Measurements from ENCODE around the gene LIN7A.

Gene LIN7A

GRCh38 chr12:80860206-80860605, 77.5 kb downstream of the LIN7A start:
- DNase-seq (ENCODE audit: low read depth, low spot score): no peak

GRCh38 chr12:80858356-80858755, 79.4 kb downstream of the LIN7A start:
- no peak for DNase-seq (ENCODE audit: low read depth, low spot score)

DNA sequence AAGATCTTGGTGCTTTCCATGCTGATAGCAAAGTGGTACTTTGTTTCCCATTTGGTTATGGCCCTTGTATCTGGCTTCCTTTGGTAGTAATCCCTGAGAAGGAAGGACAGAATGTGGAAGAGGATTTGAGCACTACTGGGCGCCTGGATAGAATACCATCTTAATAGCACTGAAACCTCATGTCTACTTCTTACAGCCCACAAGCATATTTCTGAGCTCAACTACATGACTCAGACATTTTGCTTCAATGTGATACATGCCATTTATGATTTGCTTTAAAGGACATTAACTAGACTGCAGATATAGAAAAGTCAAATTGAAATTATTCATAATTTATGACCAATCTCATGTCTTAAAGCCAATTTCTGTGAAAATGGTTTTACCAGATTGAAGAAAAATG, 80.4 kb downstream of the LIN7A start:
- DNase-seq (ENCODE audit: low read depth, low spot score): no peak

DNA sequence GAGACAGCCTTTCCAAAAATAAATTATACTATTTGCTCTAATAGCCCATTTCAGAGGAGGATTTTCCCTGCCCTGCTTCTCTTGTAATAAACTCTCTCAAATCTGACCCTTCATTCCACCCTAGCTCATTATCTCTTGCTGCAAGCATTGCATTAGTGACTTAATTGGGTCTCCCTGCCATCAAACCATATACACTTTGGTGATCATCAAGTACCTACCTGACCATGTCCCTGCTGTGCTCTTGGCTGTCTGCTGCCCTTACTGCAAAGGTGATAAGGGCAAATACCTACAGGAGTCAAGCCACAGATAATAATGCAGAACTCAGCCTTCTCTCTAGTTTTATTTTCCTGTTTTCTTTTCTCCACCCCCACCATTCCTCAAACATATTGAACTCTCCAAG, 88.4 kb downstream of the LIN7A start:
- no peak for DNase-seq (ENCODE audit: low read depth, low spot score)

GRCh38 chr12:80848858-80849257, 88.9 kb downstream of the LIN7A start:
- DNase-seq (ENCODE audit: low read depth, low spot score): no peak

- DNase-seq (ENCODE audit: low read depth, low spot score): no peak
Observed at GRCh38 chr12:80847575-80847974, 90.2 kb downstream of the LIN7A start.

DNA sequence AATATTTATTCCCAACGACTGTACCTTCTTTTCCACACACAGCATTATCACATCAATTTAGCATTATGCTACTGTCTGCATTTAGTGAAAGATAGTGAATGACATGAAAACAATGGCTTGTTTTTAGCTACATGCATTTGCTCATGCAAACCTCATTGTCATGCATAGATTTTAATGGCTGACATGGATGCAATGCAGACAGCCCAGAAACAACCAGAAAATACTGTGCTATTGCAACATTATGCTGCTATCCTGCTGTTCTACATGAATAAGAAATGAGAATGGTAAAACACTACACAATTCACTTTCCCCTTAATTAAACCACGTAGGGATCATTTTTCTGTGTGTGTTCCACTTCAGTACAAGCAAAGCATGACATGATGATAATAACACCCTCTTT, 90.8 kb downstream of the LIN7A start:
- DNase-seq (ENCODE audit: low read depth, low spot score): no peak

GRCh38 chr12:80845639-80846038, 92.1 kb downstream of the LIN7A start:
- DNase-seq (ENCODE audit: low read depth, low spot score): no peak

DNA sequence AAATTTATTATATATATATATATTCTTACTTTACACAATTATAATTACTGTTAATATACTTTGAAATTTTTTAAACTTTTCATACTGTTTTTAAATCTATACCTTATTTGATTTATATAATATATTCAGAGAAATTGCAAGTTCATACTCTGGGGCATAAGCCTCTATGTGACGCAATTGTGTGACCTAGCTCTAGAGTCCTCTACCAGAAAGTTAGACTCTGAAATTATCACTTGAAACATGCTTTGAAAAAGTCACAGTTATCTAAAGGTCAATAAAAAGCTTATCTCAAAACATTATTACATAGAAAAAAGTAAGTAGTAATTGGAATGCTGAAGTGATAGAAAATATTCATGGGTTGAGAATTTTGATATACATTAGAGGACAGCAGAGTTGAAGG, 93.8 kb downstream of the LIN7A start:
- no peak for DNase-seq (ENCODE audit: low read depth, low spot score)

- DNase-seq (ENCODE audit: low read depth, low spot score): no peak
Observed at GRCh38 chr12:80838708-80839107, 99.0 kb downstream of the LIN7A start.

GRCh38 chr12:80838024-80838658, 99.6 kb downstream of the LIN7A start:
- no peak for DNase-seq (ENCODE audit: low read depth, low spot score)

GRCh38 chr12:80837342-80837978, 100.3 kb downstream of the LIN7A start:
- DNase-seq (ENCODE audit: low read depth, low spot score): peak; percentile 7

DNA sequence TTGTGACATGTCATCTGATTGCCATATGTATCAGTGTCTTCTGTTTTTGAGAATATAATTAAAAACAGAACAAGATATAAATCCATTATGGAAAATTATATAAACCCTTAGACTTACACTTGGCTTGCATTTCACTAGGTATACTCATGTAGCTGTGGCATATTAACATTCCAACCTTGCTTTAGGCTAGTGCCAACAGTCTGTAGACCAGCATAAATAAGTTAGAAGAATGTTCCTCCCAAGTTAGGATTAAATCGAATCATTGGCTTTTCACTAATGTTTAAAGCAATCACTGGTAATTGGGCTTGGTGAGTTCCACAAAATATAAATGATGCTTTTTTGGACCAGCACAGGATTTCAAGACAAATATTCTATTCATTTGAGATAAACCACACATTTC, 103.0 kb downstream of the LIN7A start:
- no peak for DNase-seq (ENCODE audit: low read depth, low spot score)

- no peak for DNase-seq (ENCODE audit: low read depth, low spot score)
Observed at GRCh38 chr12:80830533-80831088, 107.1 kb downstream of the LIN7A start.

- no peak for DNase-seq (ENCODE audit: low read depth, low spot score)
Observed at GRCh38 chr12:80829767-80830166, 108.0 kb downstream of the LIN7A start.

DNA sequence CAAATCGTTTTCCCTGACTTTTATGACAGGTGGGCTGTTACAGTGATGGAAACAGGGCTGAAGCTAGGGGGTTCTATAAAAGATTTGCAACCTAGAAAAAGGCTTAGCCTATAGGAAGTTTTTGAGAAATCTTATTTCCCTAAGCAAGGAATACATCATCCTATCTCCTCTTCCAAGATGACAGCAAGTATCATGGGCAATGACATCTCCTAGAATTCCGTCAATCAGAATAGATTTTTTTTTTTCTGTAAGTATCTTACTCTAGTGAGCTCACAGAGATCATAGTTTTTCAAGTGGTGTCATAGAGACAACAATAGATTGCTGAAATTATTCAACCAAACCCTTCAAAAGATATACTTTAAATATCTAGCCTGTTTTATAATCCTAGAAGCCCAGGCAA, 112.2 kb downstream of the LIN7A start:
- DNase-seq (ENCODE audit: low read depth, low spot score): no peak

- DNase-seq (ENCODE audit: low read depth, low spot score): no peak
Observed at GRCh38 chr12:80823393-80823792, 114.3 kb downstream of the LIN7A start.

- no peak for DNase-seq (ENCODE audit: low read depth, low spot score)
Observed at GRCh38 chr12:80821513-80822000, 116.2 kb downstream of the LIN7A start.

GRCh38 chr12:80818878-80819277, 118.9 kb downstream of the LIN7A start:
- no peak for DNase-seq (ENCODE audit: low read depth, low spot score)

DNA sequence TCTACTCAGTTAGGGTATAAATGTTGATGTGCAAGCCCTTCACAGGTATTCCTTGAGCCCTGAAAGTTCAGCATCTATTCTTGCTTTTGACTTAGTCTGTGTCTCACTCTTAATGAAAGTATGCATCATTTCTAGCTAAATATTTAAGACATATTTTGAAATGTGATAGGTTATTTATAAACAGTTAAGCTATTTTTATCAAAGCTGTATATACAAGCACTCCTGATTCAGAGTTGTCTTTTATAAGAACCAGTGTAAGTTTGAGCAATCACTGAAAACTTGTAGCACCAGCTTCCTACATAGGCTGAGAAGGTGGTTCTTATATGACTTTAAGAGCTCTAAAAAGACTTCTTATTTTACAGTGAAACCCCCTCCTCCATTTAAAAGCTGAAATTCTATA, 122.4 kb downstream of the LIN7A start:
- DNase-seq (ENCODE audit: low read depth, low spot score): no peak

GRCh38 chr12:80814453-80814852, 123.3 kb downstream of the LIN7A start:
- no peak for DNase-seq (ENCODE audit: low read depth, low spot score)

DNA sequence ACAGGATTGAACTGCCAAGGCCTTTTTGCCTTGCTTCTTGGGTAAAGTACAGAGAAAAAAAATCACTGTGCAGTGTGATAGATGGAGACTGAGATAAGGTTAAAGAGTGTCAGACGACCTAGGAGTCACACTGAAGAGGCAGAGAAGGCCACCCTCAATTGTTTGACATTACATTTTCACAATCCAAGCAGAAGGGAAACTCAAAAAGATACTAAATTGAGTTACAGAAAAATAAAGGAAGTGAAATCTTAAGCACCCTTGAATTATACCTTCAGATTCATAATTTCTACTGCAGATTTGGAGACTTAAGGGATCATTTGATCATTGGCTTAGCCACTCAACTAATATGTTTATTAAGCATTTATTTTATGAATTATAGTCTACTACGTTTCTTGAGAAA, 123.9 kb downstream of the LIN7A start:
- no peak for DNase-seq (ENCODE audit: low read depth, low spot score)
